ENCODE results near the gene FBLIM1. TPM values are rescaled to one million over a fixed set of nuclear protein-coding genes. Genes with fewer than 3 reads are reported as not detected.

The FBLIM1 gene
- total and polyA plus RNA-seq, 2 donors, result 1.6 to 10.3 TPM

- H3K4me1 ChIP-seq (ENCODE audit: control insufficient read depth in 2 of 2, insufficient read depth in 2 of 2, low read length in 2 of 2), result no peaks in the 10 kb centered on the region
- H3K4me3 ChIP-seq (ENCODE audit: low read length in 2 of 2), result no peak overlapping the region
- DNase-seq (ENCODE audit: low read depth in 6 of 9, low spot score in 9 of 9), result no peak
- H3K36me3 ChIP-seq (ENCODE audit: control insufficient read depth in 2 of 2, insufficient read depth in 2 of 2, low read length in 1 of 2), result peaks cover 73 to 87% of the 10 kb centered on the region in 2 donors
- no peaks in the 10 kb centered on the region for H3K9me3 ChIP-seq (ENCODE audit: control insufficient read depth in 2 of 2, insufficient read depth in 1 of 2, low read length in 1 of 2)
- H3K27me3 ChIP-seq (ENCODE audit: control insufficient read depth in 2 of 2, insufficient read depth in 1 of 2, low read length in 1 of 2), result no peaks in the 10 kb centered on the region
- no peak overlapping the region for H3K27ac ChIP-seq (ENCODE audit: low read depth in 1 of 2, low read length in 1 of 2)
- WGBS, result 97% methylated on average over 23 of the region's 23 CpGs
Measured at GRCh38 chr1:15727866-15728534, 30.6 kb upstream of the FBLIM1 start.

- Histone ChIP-seq H3K27ac (ENCODE audit: low read depth in 1 of 2, low read length in 1 of 2) (no peak overlapping the region), H3K27me3 (ENCODE audit: control insufficient read depth in 2 of 2, insufficient read depth in 1 of 2, low read length in 1 of 2) (no peaks in the 10 kb centered on the region), H3K9me3 (ENCODE audit: control insufficient read depth in 2 of 2, insufficient read depth in 1 of 2, low read length in 1 of 2) (no peaks in the 10 kb centered on the region), H3K36me3 (ENCODE audit: control insufficient read depth in 2 of 2, insufficient read depth in 2 of 2, low read length in 1 of 2) (peaks cover 74 to 92% of the 10 kb centered on the region in 2 donors), H3K4me1 (ENCODE audit: control insufficient read depth in 2 of 2, insufficient read depth in 2 of 2, low read length in 2 of 2) (no peaks in the 10 kb centered on the region), H3K4me3 (ENCODE audit: low read length in 2 of 2) (no peak overlapping the region)
- DNase-seq (ENCODE audit: low read depth in 6 of 9, low spot score in 9 of 9), result no peak
- 94% methylated on average over 22 of the region's 22 CpGs for WGBS
Measured at GRCh38 chr1:15728937-15729657, 29.5 kb upstream of the FBLIM1 start.

- H3K27ac ChIP-seq (ENCODE audit: low read depth in 1 of 2, low read length in 1 of 2), result no peak overlapping the region
- no peaks in the 10 kb centered on the region for H3K27me3 ChIP-seq (ENCODE audit: control insufficient read depth in 2 of 2, insufficient read depth in 1 of 2, low read length in 1 of 2)
- H3K4me3 ChIP-seq (ENCODE audit: low read length in 2 of 2), result no peak overlapping the region
- WGBS, result 99% methylated on average over 16 of the region's 16 CpGs
- no peak for DNase-seq (ENCODE audit: low read depth in 6 of 9, low spot score in 9 of 9)
- H3K36me3 ChIP-seq (ENCODE audit: control insufficient read depth in 2 of 2, insufficient read depth in 2 of 2, low read length in 1 of 2), result peaks cover 69 to 91% of the 10 kb centered on the region in 2 donors
- H3K9me3 ChIP-seq (ENCODE audit: control insufficient read depth in 2 of 2, insufficient read depth in 1 of 2, low read length in 1 of 2), result no peaks in the 10 kb centered on the region
- no peaks in the 10 kb centered on the region for H3K4me1 ChIP-seq (ENCODE audit: control insufficient read depth in 2 of 2, insufficient read depth in 2 of 2, low read length in 2 of 2)
Measured at GRCh38 chr1:15730423-15730822, 28.2 kb upstream of the FBLIM1 start.

- no peak for DNase-seq (ENCODE audit: low read depth in 6 of 9, low spot score in 9 of 9)
- WGBS, result 98% methylated on average over 16 of the region's 16 CpGs
Measured at GRCh38 chr1:15730936-15731335, 27.7 kb upstream of the FBLIM1 start.

GRCh38 chr1:15731735-15732685 is 26.6 kb upstream of the FBLIM1 start:
- H3K4me3 ChIP-seq (ENCODE audit: low read length in 2 of 2), result no peak overlapping the region
- H3K9me3 ChIP-seq (ENCODE audit: control insufficient read depth in 2 of 2, insufficient read depth in 1 of 2, low read length in 1 of 2), result no peaks in the 10 kb centered on the region
- 98% methylated on average over 39 of the region's 39 CpGs for WGBS
- H3K27ac ChIP-seq (ENCODE audit: low read depth in 1 of 2, low read length in 1 of 2), result no peak overlapping the region
- H3K36me3 ChIP-seq (ENCODE audit: control insufficient read depth in 2 of 2, insufficient read depth in 2 of 2, low read length in 1 of 2), result peaks cover 54 to 75% of the 10 kb centered on the region in 2 donors
- no peak for DNase-seq (ENCODE audit: low read depth in 6 of 9, low spot score in 9 of 9)
- H3K27me3 ChIP-seq (ENCODE audit: control insufficient read depth in 2 of 2, insufficient read depth in 1 of 2, low read length in 1 of 2), result no peaks in the 10 kb centered on the region
- no peaks in the 10 kb centered on the region for H3K4me1 ChIP-seq (ENCODE audit: control insufficient read depth in 2 of 2, insufficient read depth in 2 of 2, low read length in 2 of 2)

More at GRCh38 chr1:15730936-15731335, 27.7 kb upstream of the FBLIM1 start:
- H3K36me3 ChIP-seq (ENCODE audit: control insufficient read depth in 2 of 2, insufficient read depth in 2 of 2, low read length in 1 of 2), result peaks cover 64 to 85% of the 10 kb centered on the region in 2 donors
- H3K27ac ChIP-seq (ENCODE audit: low read depth in 1 of 2, low read length in 1 of 2), result no peak overlapping the region
- no peaks in the 10 kb centered on the region for H3K4me1 ChIP-seq (ENCODE audit: control insufficient read depth in 2 of 2, insufficient read depth in 2 of 2, low read length in 2 of 2)
- no peak overlapping the region for H3K4me3 ChIP-seq (ENCODE audit: low read length in 2 of 2)
- no peaks in the 10 kb centered on the region for H3K27me3 ChIP-seq (ENCODE audit: control insufficient read depth in 2 of 2, insufficient read depth in 1 of 2, low read length in 1 of 2)
- H3K9me3 ChIP-seq (ENCODE audit: control insufficient read depth in 2 of 2, insufficient read depth in 1 of 2, low read length in 1 of 2), result no peaks in the 10 kb centered on the region

- peaks cover 47 to 68% of the 10 kb centered on the region in 2 donors for H3K36me3 ChIP-seq (ENCODE audit: control insufficient read depth in 2 of 2, insufficient read depth in 2 of 2, low read length in 1 of 2)
- no peaks in the 10 kb centered on the region for H3K9me3 ChIP-seq (ENCODE audit: control insufficient read depth in 2 of 2, insufficient read depth in 1 of 2, low read length in 1 of 2)
- H3K4me1 ChIP-seq (ENCODE audit: control insufficient read depth in 2 of 2, insufficient read depth in 2 of 2, low read length in 2 of 2), result no peaks in the 10 kb centered on the region
- 94% methylated on average over 7 of the region's 7 CpGs for WGBS
- no peak overlapping the region for H3K4me3 ChIP-seq (ENCODE audit: low read length in 2 of 2)
- DNase-seq (ENCODE audit: low read depth in 6 of 9, low spot score in 9 of 9), result no peak
- no peaks in the 10 kb centered on the region for H3K27me3 ChIP-seq (ENCODE audit: control insufficient read depth in 2 of 2, insufficient read depth in 1 of 2, low read length in 1 of 2)
- H3K27ac ChIP-seq (ENCODE audit: low read depth in 1 of 2, low read length in 1 of 2), result no peak overlapping the region
Measured at GRCh38 chr1:15732686-15733081, 25.9 kb upstream of the FBLIM1 start.

GRCh38 chr1:15733218-15733725 is 25.3 kb upstream of the FBLIM1 start:
- H3K27ac ChIP-seq (ENCODE audit: low read depth in 1 of 2, low read length in 1 of 2), result no peak overlapping the region
- WGBS, result 97% methylated on average over 11 of the region's 11 CpGs
- peaks cover 41 to 62% of the 10 kb centered on the region in 2 donors for H3K36me3 ChIP-seq (ENCODE audit: control insufficient read depth in 2 of 2, insufficient read depth in 2 of 2, low read length in 1 of 2)
- H3K27me3 ChIP-seq (ENCODE audit: control insufficient read depth in 2 of 2, insufficient read depth in 1 of 2, low read length in 1 of 2), result no peaks in the 10 kb centered on the region
- no peaks in the 10 kb centered on the region for H3K4me1 ChIP-seq (ENCODE audit: control insufficient read depth in 2 of 2, insufficient read depth in 2 of 2, low read length in 2 of 2)
- H3K9me3 ChIP-seq (ENCODE audit: control insufficient read depth in 2 of 2, insufficient read depth in 1 of 2, low read length in 1 of 2), result no peaks in the 10 kb centered on the region
- no peak overlapping the region for H3K4me3 ChIP-seq (ENCODE audit: low read length in 2 of 2)
- DNase-seq (ENCODE audit: low read depth in 6 of 9, low spot score in 9 of 9), result no peak

- Histone ChIP-seq H3K4me3 (ENCODE audit: low read length in 2 of 2) (no peak overlapping the region), H3K36me3 (ENCODE audit: control insufficient read depth in 2 of 2, insufficient read depth in 2 of 2, low read length in 1 of 2) (peaks cover 36 to 57% of the 10 kb centered on the region in 2 donors), H3K4me1 (ENCODE audit: control insufficient read depth in 2 of 2, insufficient read depth in 2 of 2, low read length in 2 of 2) (no peaks in the 10 kb centered on the region), H3K9me3 (ENCODE audit: control insufficient read depth in 2 of 2, insufficient read depth in 1 of 2, low read length in 1 of 2) (no peaks in the 10 kb centered on the region), H3K27me3 (ENCODE audit: control insufficient read depth in 2 of 2, insufficient read depth in 1 of 2, low read length in 1 of 2) (no peaks in the 10 kb centered on the region), H3K27ac (ENCODE audit: low read depth in 1 of 2, low read length in 1 of 2) (no peak overlapping the region)
- no peak for DNase-seq (ENCODE audit: low read depth in 6 of 9, low spot score in 9 of 9)
- WGBS, result 97% methylated on average over 27 of the region's 27 CpGs
Measured at GRCh38 chr1:15733726-15734226, 24.8 kb upstream of the FBLIM1 start.

All from thymus (tissue), 11 donors.